PC-9 (cell line): ENCODE measurements around the gene NPVF. TPM values are rescaled to one million over a fixed set of nuclear protein-coding genes. Genes with fewer than 3 reads are reported as not detected.

Experiments used
- BruUV-seq: library from RNA; stranded (reverse); fragments of 400-500 nt; replicated peaks from 2 replicates; lab custom pipeline; 2021; lab: Mats Ljungman, UMichigan
- CTCF ChIA-PET: fragments of 300-600 bp; sonication (Branson Sonifier 250); formaldehyde crosslinking; loops from one replicate; lab custom pipeline; 2022; ENCODE audit warnings: antibody characterized with exemption; lab: Charles Lee
- POLR2A ChIA-PET: fragments of 300-600 bp; sonication (Branson Sonifier 250); formaldehyde crosslinking; loops from one replicate; lab custom pipeline; 2022; ENCODE audit warnings: antibody characterized with exemption; ENCODE audit not compliant: unreplicated experiment; lab: Charles Lee
- DNase-seq, 2 experiments: peaks; one replicate each; pipeline versions ENCODE4 v3.0.0 to v3.0.0-alpha.2; 2015 to 2022; ENCODE audit warnings: mixed read lengths in 1 of 2
- H2AFZ ChIP-seq: fragments of 200-600 bp; sonication (generic); 2 replicates; pipeline ENCODE4 v1.8.1; 2017; ENCODE audit warnings: antibody characterized with exemption
- H3F3A ChIP-seq: fragments of 200-600 bp; sonication (generic); 2 replicates; pipeline ENCODE4 v1.8.1; 2017; ENCODE audit warnings: antibody characterized with exemption, mild to moderate bottlenecking, low read depth; ENCODE audit not compliant: insufficient read depth
- H3K27ac ChIP-seq: fragments of 200-600 bp; sonication (generic); 2 replicates; pipeline ENCODE4 v1.6.1; 2016; ENCODE audit warnings: mixed run types
- H3K27me3 ChIP-seq: fragments of 200-600 bp; sonication (generic); 2 replicates; pipeline ENCODE4 v1.6.1; 2016; ENCODE audit warnings: low read depth, mixed run types; ENCODE audit not compliant: insufficient read depth
- H3K36me3 ChIP-seq: fragments of 200-600 bp; sonication (generic); 2 replicates; pipeline ENCODE4 v1.6.1; 2016; ENCODE audit warnings: low read depth, mixed run types
- H3K4me1 ChIP-seq: fragments of 200-600 bp; sonication (generic); replicated peaks from 2 replicates; pipeline ENCODE4 v1.6.1; 2016; ENCODE audit warnings: mixed run types; ENCODE audit not compliant: insufficient read depth
- H3K4me2 ChIP-seq: fragments of 200-600 bp; sonication (generic); 2 replicates; pipeline ENCODE4 v1.6.1; 2017; ENCODE audit warnings: mixed run types
- H3K4me3 ChIP-seq: fragments of 200-600 bp; sonication (generic); 2 replicates; pipeline ENCODE4 v1.6.1; 2016; ENCODE audit warnings: mixed run types
- H3K79me2 ChIP-seq: fragments of 200-600 bp; sonication (generic); 2 replicates; pipeline ENCODE4 v1.6.1; 2017; ENCODE audit warnings: low read depth, mixed run types
- H3K9me2 ChIP-seq: fragments of 200-600 bp; sonication (generic); 2 replicates; pipeline ENCODE4 v1.8.1; 2017; ENCODE audit warnings: mild to moderate bottlenecking; ENCODE audit not compliant: insufficient read depth
- H3K9me3 ChIP-seq: fragments of 200-600 bp; sonication (generic); 2 replicates; pipeline ENCODE4 v1.8.1; 2016; ENCODE audit warnings: low read depth; ENCODE audit not compliant: insufficient read depth
- H4K20me1 ChIP-seq: fragments of 200-600 bp; sonication (generic); 2 replicates; pipeline ENCODE4 v1.8.1; 2017; ENCODE audit not compliant: insufficient read depth
- EZH2 ChIP-seq: fragments of 200-600 bp; sonication (generic); IDR thresholded peaks from 2 replicates; pipeline ENCODE4 v1.8.0; 2017; ENCODE audit warnings: antibody characterized with exemption, low read depth
- intact Hi-C: fragments of 100-400 bp; cut with micrococcal nuclease; formaldehyde crosslinking; loops from one replicate; pipeline ENCODE4 v1.10.0; 2022; ENCODE audit not compliant: unreplicated experiment
- total RNA-seq: library from RNA; stranded (reverse); gene quantifications from 2 replicates; pipeline ENCODE4 v1.2.3, GENCODE V29; 2021
- TF ChIP-seq, protein P1 (sequence below): fragments of 200-600 bp; sonication (generic); conservative IDR thresholded peaks from 2 replicates; pipeline ENCODE4 v1.6.1; 2017; ENCODE audit warnings: mixed run types, antibody characterized with exemption, mild to moderate bottlenecking, moderate library complexity

NPVF gene
- total RNA-seq, 1 experiment from 2014 or later = not detected

GRCh38 chr7:25179325-25179724 lies 49.0 kb downstream of the NPVF start:
- no peak overlapping the region for H3K4me2 ChIP-seq
- DNase-seq = no peak
- POLR2A ChIA-PET = no interaction called here

More at GRCh38 chr7:25179325-25179724, 49.0 kb downstream of the NPVF start:
- Histone ChIP-seq H3K36me3 (no peaks in the 10 kb centered on the region), H2AFZ (peak overlapping the region; percentile 8; the same call in 1 of the 2 replicates), H3K4me3 (no peak overlapping the region), H4K20me1 (no peaks in the 10 kb centered on the region), H3K79me2 (no peaks in the 10 kb centered on the region), H3K9me2 (no peaks in the 10 kb centered on the region), H3K27me3 (peaks cover 41% of the 10 kb centered on the region), H3K27ac (no peak overlapping the region), H3K9me3 (no peaks in the 10 kb centered on the region), H3F3A (no peaks in the 10 kb centered on the region), H3K4me1 (no peaks in the 10 kb centered on the region)
- TF ChIP-seq, protein P1, sequence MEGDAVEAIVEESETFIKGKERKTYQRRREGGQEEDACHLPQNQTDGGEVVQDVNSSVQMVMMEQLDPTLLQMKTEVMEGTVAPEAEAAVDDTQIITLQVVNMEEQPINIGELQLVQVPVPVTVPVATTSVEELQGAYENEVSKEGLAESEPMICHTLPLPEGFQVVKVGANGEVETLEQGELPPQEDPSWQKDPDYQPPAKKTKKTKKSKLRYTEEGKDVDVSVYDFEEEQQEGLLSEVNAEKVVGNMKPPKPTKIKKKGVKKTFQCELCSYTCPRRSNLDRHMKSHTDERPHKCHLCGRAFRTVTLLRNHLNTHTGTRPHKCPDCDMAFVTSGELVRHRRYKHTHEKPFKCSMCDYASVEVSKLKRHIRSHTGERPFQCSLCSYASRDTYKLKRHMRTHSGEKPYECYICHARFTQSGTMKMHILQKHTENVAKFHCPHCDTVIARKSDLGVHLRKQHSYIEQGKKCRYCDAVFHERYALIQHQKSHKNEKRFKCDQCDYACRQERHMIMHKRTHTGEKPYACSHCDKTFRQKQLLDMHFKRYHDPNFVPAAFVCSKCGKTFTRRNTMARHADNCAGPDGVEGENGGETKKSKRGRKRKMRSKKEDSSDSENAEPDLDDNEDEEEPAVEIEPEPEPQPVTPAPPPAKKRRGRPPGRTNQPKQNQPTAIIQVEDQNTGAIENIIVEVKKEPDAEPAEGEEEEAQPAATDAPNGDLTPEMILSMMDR = no peak
- no peak for TF ChIP-seq EZH2
- intact Hi-C loops = no loop called here
- no TSS peak for BruUV-seq
- CTCF ChIA-PET = no interaction called here

Other genes starting within 250 kb of the NPVF start
- gene OSBPL3, start 248.3 kb downstream of the NPVF start, total RNA-seq = 87.6 and 88.4 TPM in 2 replicates
- 101 and 120 TPM in 2 replicates for gene CYCS, start 103.2 kb downstream of the NPVF start, total RNA-seq